ENCODE measurements around the gene ACTL6B.

Gene ACTL6B

DNA sequence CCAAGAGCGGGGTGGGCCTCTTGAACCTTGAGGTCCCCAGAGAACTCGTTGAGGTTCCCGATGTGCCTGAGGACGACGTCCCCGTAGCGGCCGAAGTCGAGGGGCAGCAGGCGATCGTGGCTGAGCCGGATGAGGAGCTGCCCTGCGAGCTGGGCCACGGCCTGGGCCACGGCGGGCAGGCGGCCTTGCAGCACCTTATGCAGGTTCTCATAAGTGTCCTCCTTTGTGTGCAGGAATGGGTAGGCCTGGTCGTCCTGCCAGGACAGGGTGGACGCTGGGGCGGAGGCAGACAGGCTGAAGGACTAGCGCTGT, 29.1 kb downstream of the ACTL6B start:
- DNase-seq (ENCODE audit: insufficient read length, low spot score): no peak
- TF ChIP-seq POU2F2 (IDR thresholded peaks at IDR 0.05; ENCODE audit: low read depth, low read length) (no peak), TAF1 (IDR thresholded peaks at IDR 0.05; ENCODE audit: low read depth, low read length) (no peak), SPI1 (IDR thresholded peaks at IDR 0.05; ENCODE audit: low read depth, low read length) (no peak), POLR2AphosphoS5 (IDR thresholded peaks at IDR 0.05; ENCODE audit: low read depth, low read length) (no peak), PAX5 (IDR thresholded peaks at IDR 0.05; ENCODE audit: insufficient read depth, low read length, severe bottlenecking) (no peak), POLR2A (IDR thresholded peaks at IDR 0.05; ENCODE audit: low read depth, low read length) (no peak)
- FAIRE-seq: no peak

DNA sequence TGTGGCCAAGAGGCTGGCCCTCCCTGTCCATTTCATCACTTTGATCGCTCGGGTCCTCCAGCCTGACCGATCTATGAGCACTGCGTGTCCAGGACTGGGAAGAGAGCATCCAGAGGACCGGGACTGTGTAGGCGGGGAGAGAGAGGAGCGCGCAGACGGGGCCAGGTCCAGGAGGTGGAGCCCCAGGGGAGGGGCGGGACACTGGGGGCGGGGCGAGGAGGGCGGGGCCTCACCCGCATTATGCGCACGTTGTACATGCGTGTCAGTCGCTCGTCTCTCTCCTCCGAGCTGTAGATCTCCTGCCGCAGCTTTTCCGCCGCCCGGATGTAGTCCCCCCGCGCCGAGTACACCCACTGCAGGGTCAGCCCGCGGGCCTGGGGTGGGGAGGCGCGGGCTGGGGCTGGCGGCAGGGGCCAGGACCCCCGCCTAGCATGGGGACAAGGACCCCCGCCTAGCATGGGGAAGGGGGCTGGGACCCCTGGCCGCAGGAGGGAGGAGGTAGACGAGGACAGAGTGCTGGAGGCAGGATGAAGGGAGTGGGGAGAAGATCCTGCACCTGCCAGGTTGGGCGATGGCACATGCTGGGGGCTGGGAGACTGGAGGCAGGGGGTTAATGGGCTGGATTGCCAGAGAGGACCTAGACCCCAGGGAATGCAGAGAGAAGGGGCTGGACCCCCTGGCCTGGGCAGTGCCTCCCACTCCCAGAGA, 29.6 kb downstream of the ACTL6B start:
- no peak for TF ChIP-seq POLR2A (IDR thresholded peaks at IDR 0.05; ENCODE audit: low read depth, low read length)
- TF ChIP-seq SPI1 (IDR thresholded peaks at IDR 0.05; ENCODE audit: low read depth, low read length): no peak
- no peak for TF ChIP-seq POLR2AphosphoS5 (IDR thresholded peaks at IDR 0.05; ENCODE audit: low read depth, low read length)
- no peak for TF ChIP-seq PAX5 (IDR thresholded peaks at IDR 0.05; ENCODE audit: insufficient read depth, low read length, severe bottlenecking)
- no peak for TF ChIP-seq POU2F2 (IDR thresholded peaks at IDR 0.05; ENCODE audit: low read depth, low read length)
- peak; percentile 59; the same call in 1 of the 2 replicates for TF ChIP-seq TAF1 (IDR thresholded peaks at IDR 0.05; ENCODE audit: low read depth, low read length)
- FAIRE-seq (peak; percentile 91), DNase-seq (ENCODE audit: insufficient read length, low spot score) (peak; percentile 97)

DNA sequence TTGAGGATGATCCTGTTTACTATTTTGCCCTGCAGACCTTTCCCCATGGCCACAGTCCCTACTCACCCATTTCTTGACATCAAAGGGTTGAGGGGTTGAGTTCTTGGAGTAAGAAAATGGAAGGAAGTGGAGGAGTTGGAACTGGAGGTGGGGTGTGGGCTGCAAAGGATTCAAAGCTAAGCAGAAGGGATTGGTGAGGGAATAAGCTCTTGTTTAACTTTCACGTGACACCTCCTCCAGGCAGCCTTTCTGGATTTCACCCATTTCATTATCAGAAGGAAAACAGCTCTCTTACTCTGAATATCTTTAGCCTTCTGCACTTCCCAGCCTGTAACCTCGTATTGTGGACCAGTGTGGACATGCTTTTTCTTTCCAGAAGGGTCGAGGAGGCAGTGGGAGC, 30.2 kb downstream of the ACTL6B start:
- TF ChIP-seq POLR2A (IDR thresholded peaks at IDR 0.05; ENCODE audit: low read depth, low read length) (no peak), TAF1 (IDR thresholded peaks at IDR 0.05; ENCODE audit: low read depth, low read length) (no peak), POU2F2 (IDR thresholded peaks at IDR 0.05; ENCODE audit: low read depth, low read length) (no peak), PAX5 (IDR thresholded peaks at IDR 0.05; ENCODE audit: insufficient read depth, low read length, severe bottlenecking) (no peak), SPI1 (IDR thresholded peaks at IDR 0.05; ENCODE audit: low read depth, low read length) (no peak), POLR2AphosphoS5 (IDR thresholded peaks at IDR 0.05; ENCODE audit: low read depth, low read length) (no peak)
- DNase-seq (ENCODE audit: insufficient read length, low spot score): no peak
- no peak for FAIRE-seq

DNA sequence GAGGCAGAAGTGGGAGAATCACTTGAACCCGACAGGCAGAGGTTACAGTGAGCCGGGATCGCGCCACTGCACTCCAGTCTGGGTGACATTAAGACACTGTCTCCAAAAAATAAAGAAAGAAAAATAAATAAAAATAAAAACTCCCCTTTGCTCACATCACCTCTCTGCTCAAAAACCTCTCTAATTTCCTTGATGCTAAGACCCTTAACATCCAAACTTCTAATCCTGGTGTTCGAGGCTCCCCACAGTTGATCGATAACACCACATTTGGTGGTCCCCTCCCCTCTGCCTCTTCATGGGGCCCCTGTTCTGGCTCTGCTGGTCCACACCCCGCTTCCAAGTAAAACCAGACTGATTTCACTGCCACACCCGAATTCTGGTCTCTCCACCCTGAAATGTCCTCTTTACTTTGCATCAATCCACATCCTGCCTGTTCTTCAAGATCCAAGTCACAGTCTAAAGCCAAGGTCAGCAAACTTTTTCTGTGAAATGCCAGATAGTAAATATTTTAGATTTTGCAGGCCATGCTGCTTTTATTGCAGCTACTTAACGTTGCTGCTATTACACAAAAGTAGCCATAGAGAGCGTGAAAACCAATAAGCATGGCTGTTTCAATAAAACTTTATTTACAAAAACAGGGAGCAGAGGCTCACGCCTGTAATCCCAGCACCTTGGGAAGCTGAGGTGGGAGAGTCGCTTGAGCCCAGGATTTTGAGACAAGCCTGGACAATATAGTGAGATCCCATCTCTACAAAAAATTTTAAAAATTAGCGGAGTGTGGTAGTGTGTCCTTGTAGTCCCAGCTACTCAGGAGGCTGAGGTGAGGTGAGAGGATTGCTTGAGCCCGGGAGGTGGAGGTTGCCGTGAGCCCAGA, 32.1 kb downstream of the ACTL6B start:
- DNase-seq (ENCODE audit: insufficient read length, low spot score) (no peak), FAIRE-seq (no peak)
- TF ChIP-seq PAX5 (IDR thresholded peaks at IDR 0.05; ENCODE audit: insufficient read depth, low read length, severe bottlenecking): no peak
- TF ChIP-seq POLR2A (IDR thresholded peaks at IDR 0.05; ENCODE audit: low read depth, low read length): no peak
- no peak for TF ChIP-seq POU2F2 (IDR thresholded peaks at IDR 0.05; ENCODE audit: low read depth, low read length)
- TF ChIP-seq SPI1 (IDR thresholded peaks at IDR 0.05; ENCODE audit: low read depth, low read length): no peak
- no peak for TF ChIP-seq TAF1 (IDR thresholded peaks at IDR 0.05; ENCODE audit: low read depth, low read length)
- no peak for TF ChIP-seq POLR2AphosphoS5 (IDR thresholded peaks at IDR 0.05; ENCODE audit: low read depth, low read length)

DNA sequence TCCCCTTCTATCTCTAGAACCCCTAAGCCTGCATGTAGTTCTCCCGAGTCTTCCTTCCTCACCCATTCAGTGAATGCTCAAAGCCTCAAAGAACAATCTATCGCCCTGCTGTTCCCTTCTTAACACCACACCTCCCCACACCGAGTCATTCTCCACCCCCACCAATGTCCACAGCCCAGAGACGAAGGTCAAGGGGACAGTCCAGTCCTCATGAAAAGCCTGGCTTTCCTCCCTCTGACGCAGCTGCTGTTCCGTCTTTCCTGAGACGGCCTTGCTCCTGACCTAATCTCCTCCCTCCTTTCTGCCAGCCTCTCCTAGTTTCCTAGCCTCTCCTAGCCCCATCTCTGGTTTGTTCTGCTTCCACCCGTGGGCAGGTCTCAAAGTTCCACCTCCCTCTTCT, 34.7 kb downstream of the ACTL6B start:
- TF ChIP-seq POLR2AphosphoS5 (IDR thresholded peaks at IDR 0.05; ENCODE audit: low read depth, low read length): no peak
- DNase-seq (ENCODE audit: insufficient read length, low spot score) (no peak), FAIRE-seq (no peak)

DNA sequence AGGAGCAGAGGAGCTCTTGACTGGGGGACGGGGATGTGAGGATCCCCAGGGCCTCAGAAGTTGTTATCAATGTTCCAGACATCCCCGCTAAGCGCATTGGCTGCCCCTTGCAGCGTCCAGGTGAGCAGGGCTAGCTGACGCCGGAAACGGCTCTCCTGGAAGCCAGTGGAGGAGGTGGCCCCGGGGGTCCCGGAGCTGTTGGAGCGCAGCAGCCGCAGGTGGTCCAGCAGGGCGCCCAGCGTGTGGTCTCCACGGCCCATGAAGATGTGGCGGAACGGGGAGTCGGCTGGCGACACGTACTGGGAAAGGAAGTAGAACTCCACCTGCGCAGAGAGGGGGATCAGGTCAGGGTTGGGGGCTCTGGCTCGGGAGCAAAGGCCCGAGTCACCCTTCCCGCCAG, 35.4 kb downstream of the ACTL6B start:
- TF ChIP-seq PAX5 (IDR thresholded peaks at IDR 0.05; ENCODE audit: insufficient read depth, low read length, severe bottlenecking) (no peak), POLR2A (IDR thresholded peaks at IDR 0.05; ENCODE audit: low read depth, low read length) (no peak), SPI1 (IDR thresholded peaks at IDR 0.05; ENCODE audit: low read depth, low read length) (no peak), POLR2AphosphoS5 (IDR thresholded peaks at IDR 0.05; ENCODE audit: low read depth, low read length) (no peak), TAF1 (IDR thresholded peaks at IDR 0.05; ENCODE audit: low read depth, low read length) (no peak), POU2F2 (IDR thresholded peaks at IDR 0.05; ENCODE audit: low read depth, low read length) (no peak)
- no peak for FAIRE-seq
- no peak for DNase-seq (ENCODE audit: insufficient read length, low spot score)

DNA sequence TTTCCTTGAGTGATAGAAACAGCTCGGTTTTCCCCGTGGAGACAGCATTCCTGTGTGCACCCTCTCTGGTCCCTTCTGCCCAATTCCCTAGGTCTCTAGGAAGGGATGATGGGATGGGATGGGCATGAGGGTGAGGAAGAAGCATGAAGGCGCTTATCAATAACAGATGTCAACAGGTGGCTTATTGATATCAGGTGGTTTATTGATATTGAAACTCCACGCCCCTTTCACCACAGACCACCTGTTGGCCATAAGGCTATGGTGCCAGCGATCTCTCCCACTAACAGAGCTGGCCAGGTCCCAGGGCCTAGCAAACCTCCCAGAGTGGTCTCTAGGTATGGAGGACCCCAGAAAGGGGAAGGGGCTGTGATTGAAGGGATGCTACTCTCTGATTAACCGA, 36.0 kb downstream of the ACTL6B start:
- DNase-seq (ENCODE audit: insufficient read length, low spot score) (no peak), FAIRE-seq (no peak)
- TF ChIP-seq TAF1 (IDR thresholded peaks at IDR 0.05; ENCODE audit: low read depth, low read length): no peak
- no peak for TF ChIP-seq SPI1 (IDR thresholded peaks at IDR 0.05; ENCODE audit: low read depth, low read length)
- no peak for TF ChIP-seq POU2F2 (IDR thresholded peaks at IDR 0.05; ENCODE audit: low read depth, low read length)
- no peak for TF ChIP-seq PAX5 (IDR thresholded peaks at IDR 0.05; ENCODE audit: insufficient read depth, low read length, severe bottlenecking)
- no peak for TF ChIP-seq POLR2AphosphoS5 (IDR thresholded peaks at IDR 0.05; ENCODE audit: low read depth, low read length)
- no peak for TF ChIP-seq POLR2A (IDR thresholded peaks at IDR 0.05; ENCODE audit: low read depth, low read length)

DNA sequence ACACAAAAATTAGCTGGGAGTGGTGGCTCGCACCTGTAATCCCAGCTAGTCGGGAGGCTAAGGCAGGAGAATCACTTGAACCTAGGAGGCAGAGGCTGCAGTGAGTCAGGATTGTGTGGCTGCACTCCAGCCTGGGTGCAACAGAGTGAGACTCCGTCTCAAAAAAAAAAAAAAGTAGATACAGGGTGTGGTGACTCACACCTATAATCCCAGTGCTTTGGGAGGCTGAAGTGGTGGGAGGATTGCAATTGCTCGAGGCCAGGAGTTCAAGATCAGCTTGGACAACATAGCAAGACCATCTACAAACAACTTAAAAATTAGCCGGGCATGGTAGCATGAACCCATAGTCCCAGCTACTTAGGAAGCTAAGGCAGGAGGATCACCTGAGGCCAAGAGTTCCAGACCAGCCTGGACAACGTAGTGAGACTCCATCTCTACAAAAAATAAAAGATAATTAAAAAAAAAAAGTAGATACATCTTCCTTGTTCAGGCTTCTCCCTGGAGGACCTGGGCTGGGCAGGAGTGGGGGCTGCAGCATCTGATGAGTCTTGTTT, 41.9 kb downstream of the ACTL6B start:
- no peak for DNase-seq (ENCODE audit: insufficient read length, low spot score)
- TF ChIP-seq TAF1 (IDR thresholded peaks at IDR 0.05; ENCODE audit: low read depth, low read length) (no peak), POU2F2 (IDR thresholded peaks at IDR 0.05; ENCODE audit: low read depth, low read length) (no peak), POLR2A (IDR thresholded peaks at IDR 0.05; ENCODE audit: low read depth, low read length) (no peak), POLR2AphosphoS5 (IDR thresholded peaks at IDR 0.05; ENCODE audit: low read depth, low read length) (no peak), SPI1 (IDR thresholded peaks at IDR 0.05; ENCODE audit: low read depth, low read length) (no peak), PAX5 (IDR thresholded peaks at IDR 0.05; ENCODE audit: insufficient read depth, low read length, severe bottlenecking) (no peak)
- FAIRE-seq: no peak

DNA sequence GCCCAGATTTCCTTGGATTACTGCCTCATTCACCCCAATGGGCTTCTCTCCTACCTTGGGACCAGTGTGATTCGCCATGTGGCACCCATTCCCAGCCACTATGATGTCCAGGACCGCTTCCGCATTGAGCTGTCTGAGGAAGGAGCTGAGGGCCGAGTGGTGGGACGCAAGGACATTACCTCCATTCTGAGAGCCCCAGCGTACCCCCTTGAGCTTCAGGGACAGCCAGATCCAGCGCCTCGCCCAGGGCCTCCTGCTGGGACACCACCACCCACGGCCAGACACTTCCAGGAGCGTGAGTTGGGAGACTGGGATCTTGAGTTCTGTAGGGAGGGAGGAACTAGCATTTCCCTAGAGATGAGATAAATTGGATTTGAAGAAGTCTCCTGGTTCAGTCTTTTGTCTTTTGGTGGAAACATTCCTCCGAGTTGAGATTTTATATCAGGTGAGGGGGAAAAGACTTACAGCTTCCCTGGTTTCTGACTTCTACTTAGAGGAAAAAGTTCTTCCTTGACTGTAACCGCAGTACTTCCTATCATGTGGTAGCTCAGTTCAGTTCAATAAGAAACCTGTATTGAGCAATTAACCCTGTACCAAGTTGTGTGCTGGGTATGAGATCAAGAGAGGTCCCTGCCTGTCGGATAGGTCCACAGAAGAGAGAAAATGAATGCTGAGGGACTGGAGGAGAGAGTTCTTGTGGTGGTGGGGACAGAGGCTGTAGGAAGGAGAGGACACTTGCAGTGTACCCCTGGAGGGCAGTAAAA, 42.7 kb downstream of the ACTL6B start:
- no peak for DNase-seq (ENCODE audit: insufficient read length, low spot score)

More for the DNA sequence above, 42.7 kb downstream of the ACTL6B start:
- TF ChIP-seq PAX5 (IDR thresholded peaks at IDR 0.05; ENCODE audit: insufficient read depth, low read length, severe bottlenecking): no peak
- FAIRE-seq: no peak

Measured in GM12891 (cell line).